ENCODE data around the gene NHLRC4.

NHLRC4 gene

DNA sequence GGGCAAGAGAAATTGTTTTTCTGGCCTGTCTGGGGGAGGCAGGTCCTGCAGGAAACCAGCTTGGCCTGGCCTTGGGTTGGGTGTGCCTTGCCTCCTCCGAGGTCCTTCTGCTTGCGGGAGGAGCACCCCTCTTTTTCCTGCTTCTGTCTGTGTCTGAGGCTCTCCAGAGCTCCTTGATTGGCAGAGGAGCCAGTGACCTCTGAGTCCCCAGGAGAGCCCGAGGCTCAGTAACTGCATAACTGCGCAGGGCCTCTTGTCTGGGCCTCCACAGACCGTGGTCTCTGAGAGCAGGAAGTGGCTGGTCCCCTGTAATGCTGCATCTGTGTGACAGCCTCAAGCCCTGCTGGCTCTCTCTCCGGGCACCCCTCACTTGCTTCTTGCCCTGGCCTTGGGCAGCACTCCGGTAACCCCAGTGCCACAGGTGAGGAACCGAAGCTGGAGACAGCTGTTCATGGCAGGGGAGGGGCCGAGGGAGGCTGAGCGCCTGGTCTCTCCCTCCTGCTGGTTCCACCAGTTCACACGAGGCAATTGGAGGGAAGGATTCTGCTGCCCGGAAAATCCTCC is 37.7 kb upstream of the NHLRC4 start:
- peak; percentile 33 for DNase-seq (ENCODE audit: low read depth, low spot score)
- H3K4me3 ChIP-seq (ENCODE audit: low read length): peak overlapping the region; percentile 67

DNA sequence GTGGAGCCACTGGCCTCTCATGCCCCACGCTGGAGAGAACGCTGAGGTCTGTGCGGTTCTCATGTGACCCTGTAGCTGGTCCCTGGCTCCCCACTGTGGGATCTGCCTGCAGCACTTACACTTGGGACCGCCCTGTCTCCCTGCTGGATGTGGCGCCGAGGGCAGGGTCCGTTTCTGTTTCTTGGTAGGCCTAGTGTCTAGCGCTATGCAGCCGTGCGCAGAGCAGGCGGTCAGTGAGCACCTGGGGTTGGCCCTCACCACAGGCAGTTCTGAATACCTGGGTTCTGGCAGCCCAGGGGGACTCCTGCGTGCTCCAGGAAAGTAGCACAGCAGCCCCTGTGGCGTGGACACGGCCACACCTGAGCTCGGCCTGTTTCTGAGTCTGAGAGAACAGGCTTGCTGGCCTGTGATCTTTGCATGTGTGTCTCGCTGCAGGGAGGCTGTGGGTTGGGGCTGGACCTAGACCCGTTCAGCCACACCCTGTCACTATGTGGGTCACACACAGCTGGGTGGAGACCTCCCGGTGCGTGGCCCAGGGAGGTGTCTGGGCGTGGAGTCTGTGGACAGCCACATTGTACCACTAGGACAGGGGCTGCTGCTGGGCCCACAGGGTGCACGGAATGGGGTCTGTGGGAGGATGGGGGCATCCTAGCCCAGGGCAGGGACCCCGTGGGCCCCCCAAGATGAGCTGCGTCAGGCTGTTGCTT is 36.5 kb upstream of the NHLRC4 start:
- no peak overlapping the region for H3K4me3 ChIP-seq (ENCODE audit: low read length)
- no peak for DNase-seq (ENCODE audit: low read depth, low spot score)

DNA sequence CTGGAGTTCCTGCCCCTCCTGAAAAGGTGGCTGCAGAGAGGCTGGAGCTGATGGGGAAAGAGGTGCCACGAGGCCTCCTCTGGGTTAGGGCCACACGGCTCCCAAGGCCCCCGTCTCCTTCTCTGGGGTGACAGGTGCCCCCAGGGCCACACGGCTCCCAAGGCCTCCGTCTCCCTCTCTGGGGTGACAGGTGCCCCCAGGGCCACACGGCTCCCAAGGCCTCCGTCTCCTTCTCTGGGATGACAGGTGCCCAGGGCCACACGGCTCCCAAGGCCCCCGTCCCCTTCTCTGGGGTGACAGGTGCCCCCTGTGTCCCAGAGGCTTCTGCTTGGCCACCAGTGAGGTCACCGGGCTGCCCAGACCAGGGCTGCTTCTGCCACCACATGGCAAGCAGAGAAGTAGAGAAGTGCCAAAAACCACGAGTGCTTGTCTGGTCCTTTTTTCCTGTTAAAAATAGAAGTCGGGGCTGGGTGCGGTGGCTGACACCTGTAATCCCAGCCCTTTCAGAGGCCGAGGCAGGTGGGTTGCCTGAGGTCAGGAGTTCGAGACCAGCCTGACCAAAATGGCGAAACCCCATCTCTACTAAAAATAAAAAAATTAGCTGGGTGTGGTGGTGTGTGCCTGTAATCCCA is 35.2 kb upstream of the NHLRC4 start:
- no peak overlapping the region for H3K4me3 ChIP-seq (ENCODE audit: low read length)
- no peak for DNase-seq (ENCODE audit: low read depth, low spot score)

DNA sequence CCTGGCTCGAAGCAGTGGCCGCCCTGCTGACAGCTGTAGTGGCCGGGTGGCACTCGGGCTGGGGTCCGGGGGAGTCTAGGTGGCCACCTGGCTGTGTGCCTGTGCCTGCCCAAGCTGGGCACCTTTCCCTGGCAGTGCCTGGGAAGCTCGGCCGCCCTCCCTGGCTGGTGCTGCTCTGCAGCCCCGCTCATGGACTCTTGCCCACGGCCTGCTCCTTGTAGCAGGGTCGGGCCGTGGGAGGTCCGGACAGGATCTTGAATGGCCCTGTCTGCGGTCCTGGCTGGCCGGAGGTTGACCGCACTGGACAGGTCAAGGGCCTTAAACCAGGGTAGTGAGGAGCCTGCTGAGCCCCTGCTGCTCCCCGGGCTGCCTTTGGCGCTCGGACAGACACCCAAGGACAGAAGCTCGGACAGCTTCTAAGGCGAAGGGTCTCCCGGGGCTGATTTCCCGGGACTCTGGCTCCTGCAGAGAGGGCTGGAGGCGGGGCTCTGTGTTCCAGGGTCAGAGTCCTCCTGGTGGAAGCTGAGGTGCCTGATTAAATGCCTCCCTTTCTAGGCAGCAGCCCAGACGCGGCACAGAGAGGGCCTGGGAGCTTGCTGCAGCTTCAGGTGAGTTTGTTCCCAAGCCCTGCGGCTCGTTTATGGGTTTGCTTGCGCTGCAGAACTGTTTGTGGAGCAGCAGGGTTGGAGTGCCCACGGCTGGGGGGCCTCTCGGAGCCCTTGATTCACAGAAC is 33.2 kb upstream of the NHLRC4 start:
- DNase-seq (ENCODE audit: low read depth, low spot score): no peak

DNA sequence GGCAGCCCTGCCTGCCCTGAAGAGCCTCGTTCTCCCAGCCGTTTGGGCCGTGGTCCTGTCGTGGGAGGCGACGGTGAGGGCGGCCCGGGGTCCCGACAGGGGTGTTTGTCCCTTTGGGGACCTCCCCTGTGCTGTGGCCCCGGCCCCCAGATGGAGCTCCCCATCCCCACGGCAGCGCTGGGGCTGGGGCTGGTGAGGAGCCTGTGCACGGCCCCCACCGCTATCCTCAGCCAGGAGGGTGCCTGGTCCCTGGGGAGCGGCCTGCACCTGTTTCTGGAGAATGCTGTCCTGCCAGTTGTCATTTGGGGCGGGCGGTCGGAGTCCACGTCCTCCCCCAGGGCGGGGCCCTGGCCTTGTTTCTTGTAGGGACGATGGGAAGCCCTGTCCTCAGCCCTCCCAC is 32.7 kb upstream of the NHLRC4 start:
- no peak overlapping the region for H3K4me3 ChIP-seq (ENCODE audit: low read length)
- no peak for DNase-seq (ENCODE audit: low read depth, low spot score)

More for the DNA sequence above, 33.2 kb upstream of the NHLRC4 start:
- H3K4me3 ChIP-seq (ENCODE audit: low read length): no peak overlapping the region

GRCh38 chr16:534856-535445 is 31.9 kb upstream of the NHLRC4 start:
- H3K4me3 ChIP-seq (ENCODE audit: low read length): no peak overlapping the region
- no peak for DNase-seq (ENCODE audit: low read depth, low spot score)

DNA sequence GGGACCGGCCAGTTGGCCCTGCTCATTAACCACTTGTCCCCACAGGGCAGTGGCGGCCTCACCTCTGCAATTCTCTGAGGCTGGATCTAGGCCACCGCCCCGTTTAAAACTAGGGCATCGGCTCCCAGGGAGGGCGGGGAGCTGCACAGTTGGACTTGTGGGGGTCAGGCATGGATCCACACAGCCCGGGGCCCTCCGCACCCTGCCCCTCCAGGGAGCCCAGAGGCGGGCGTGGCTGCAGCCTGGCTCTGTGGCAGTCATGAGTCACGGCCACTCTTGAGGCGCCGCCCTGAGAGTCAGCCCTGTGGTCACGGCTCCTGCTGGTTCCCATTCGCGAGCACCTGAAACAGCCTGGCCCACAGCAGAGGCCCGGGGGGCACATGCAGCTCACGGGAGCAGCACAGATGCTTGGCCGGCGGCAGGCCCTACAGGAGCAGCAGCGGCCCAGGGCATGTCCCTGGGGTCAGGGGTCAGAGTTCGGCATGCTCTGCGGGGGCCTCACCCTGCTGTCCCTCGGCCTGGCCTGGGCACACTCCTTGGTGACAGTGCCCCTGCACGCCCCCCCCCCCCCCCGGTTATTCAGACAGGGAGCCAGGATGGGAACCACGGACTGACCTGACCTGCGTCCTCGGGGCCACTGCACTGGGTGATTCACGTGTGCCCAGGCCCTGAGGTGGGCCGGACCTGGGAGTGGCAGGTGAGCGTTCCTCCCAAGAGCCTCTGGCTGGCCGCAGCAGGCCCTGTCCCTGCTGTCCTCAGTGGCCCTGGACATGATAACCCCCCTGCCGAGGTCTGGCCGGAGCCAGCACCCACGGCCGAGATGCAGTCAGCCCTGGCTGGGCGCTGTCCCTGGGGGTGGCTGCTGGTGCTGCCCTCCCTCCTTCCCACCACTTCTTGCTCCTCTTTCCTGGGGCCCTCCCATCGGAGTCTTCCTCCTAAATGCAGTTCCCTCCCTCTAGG is 31.1 kb upstream of the NHLRC4 start:
- no peak for DNase-seq (ENCODE audit: low read depth, low spot score)
- H3K4me3 ChIP-seq (ENCODE audit: low read length): no peak overlapping the region

DNA sequence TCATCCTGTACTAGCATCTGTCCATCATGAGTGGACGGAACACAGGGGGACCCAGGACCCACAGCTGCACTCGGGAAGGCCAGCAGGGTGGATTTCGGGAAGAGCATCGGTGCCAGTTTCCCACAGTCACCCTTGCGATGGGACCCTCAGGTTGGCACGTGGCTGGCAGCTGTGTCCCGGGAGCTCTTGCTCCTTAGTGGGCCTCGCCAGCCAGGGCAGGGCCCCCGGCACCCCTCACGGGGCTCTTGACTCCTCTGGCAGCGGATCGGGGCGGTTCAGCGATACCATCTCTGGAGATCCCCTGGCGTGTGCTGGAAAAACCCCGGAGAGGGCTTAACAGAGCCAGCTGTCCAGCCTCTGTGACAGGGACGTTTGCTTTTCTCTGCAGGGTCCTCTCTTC is 30.1 kb upstream of the NHLRC4 start:
- no peak overlapping the region for H3K4me3 ChIP-seq (ENCODE audit: low read length)
- DNase-seq (ENCODE audit: low read depth, low spot score): no peak

GRCh38 chr16:537415-538335 is 29.1 kb upstream of the NHLRC4 start:
- DNase-seq (ENCODE audit: low read depth, low spot score): no peak
- no peak overlapping the region for H3K4me3 ChIP-seq (ENCODE audit: low read length)

DNA sequence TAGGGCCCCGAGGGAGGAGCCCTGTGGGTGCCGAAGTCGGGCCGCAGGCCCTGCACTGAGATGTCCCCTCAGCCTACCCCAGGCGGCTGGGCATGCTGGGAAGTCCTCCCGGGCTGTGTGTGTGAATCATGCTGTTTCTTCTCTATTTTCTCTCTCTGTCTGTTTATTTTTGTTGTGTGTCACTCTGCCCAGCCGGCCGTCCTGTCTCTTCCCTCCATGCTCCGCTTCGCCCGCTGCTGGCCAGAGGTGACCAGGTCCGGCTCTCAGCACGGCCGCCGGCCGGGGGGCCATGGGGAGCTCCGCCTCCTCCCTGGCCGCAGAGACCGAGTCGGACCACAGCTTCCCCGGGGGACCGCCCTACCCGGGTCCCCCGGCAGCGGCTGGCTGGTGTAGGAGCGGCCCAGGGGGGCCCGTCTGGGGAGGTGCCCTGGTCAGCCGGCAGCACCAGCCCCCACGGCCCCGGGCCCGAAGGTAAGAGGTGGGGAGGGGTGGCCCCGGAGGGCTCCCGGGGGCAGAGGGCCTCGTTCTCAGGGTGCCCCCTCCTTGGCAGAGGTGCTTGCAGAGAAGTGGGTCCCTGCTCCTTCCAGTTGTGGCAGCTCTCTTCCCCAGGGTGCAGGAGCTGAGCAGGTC is 26.8 kb upstream of the NHLRC4 start:
- H3K4me3 ChIP-seq (ENCODE audit: low read length): no peak overlapping the region
- DNase-seq (ENCODE audit: low read depth, low spot score): no peak

DNA sequence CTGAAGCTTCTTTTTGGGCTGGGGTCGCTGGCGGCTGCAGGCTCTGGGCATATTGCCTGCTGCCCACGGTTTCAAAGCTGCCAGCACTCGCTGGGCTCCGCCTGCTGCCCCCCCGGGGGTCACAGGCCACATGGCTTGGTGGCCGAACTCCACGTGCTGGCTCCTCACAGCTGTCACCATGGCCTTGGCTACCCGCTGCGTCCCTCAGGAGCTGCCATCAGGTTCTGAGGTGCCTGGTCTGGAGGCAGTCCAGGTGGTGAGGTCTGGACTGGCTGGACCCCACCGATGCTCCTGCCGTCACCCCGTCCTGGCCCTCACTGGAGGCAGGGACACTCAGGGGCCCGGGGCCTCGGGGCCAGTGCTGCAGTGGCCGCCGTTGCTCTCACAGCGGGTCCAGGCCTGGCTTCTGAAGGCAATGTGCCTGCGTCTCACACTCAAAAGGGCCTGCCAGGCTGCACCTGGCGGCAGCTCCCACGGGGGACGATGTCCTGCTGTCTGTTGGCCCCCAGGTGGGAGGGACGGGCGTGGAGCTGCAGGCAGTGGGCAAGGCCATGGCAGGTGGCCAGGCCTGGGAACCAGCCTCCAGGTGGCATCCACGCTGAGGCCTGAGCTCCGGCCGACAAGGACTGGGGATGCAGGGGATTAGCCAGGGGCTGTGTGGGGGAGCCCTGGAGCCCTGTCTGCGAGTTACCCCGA is 26.0 kb upstream of the NHLRC4 start:
- H3K4me3 ChIP-seq (ENCODE audit: low read length): no peak overlapping the region
- DNase-seq (ENCODE audit: low read depth, low spot score): no peak

- no peak overlapping the region for H3K4me3 ChIP-seq (ENCODE audit: low read length)
- no peak for DNase-seq (ENCODE audit: low read depth, low spot score)
These were observed 23.3 kb upstream of the NHLRC4 start for GRCh38 chr16:543301-544164.

GRCh38 chr16:544517-544916 is 22.3 kb upstream of the NHLRC4 start:
- H3K4me3 ChIP-seq (ENCODE audit: low read length): no peak overlapping the region
- no peak for DNase-seq (ENCODE audit: low read depth, low spot score)

DNA sequence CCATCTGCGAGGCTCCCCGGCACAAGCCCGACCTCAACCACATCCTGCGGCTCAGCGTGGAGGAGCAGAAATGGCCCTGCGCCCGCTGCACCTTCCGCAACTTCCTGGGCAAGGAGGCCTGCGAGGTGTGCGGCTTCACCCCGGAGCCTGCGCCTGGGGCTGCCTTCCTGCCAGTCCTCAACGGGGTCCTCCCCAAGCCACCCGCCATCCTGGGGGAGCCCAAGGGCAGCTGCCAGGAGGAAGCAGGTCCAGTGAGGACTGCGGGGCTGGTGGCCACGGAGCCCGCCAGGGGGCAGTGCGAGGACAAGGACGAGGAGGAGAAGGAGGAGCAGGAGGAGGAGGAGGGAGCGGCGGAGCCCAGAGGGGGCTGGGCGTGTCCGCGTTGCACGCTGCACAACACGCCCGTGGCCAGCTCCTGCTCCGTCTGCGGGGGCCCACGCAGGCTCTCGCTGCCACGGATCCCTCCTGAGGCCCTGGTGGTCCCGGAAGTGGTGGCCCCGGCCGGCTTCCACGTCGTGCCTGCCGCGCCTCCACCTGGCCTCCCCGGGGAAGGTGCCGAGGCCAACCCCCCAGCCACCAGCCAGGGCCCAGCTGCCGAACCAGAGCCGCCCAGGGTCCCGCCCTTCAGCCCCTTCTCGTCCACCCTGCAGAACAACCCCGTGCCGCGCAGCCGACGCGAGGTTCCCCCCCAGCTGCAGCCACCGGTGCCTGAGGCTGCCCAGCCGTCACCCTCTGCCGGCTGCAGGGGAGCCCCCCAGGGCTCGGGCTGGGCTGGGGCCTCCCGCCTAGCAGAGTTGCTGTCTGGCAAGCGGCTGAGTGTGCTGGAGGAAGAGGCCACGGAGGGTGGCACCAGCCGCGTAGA is 19.7 kb upstream of the NHLRC4 start:
- H3K4me3 ChIP-seq (ENCODE audit: low read length): peak overlapping the region; percentile 30
- DNase-seq (ENCODE audit: low read depth, low spot score): peak; percentile 82

- no peak for DNase-seq (ENCODE audit: low read depth, low spot score)
- no peak overlapping the region for H3K4me3 ChIP-seq (ENCODE audit: low read length)
These were observed 18.2 kb upstream of the NHLRC4 start for GRCh38 chr16:548586-548985.

All from Jurkat, Clone E6-1 (cell line).